GM19238 (cell line): ENCODE data around the gene TBX21.
"Not testable (repeated sequence)": the region's sequence is repeated elsewhere in the genome, so short reads cannot be mapped to it uniquely, and the experiment has no call there.

Experiments used
- DNase-seq: peaks from one replicate; pipeline ENCODE4 v3.0.0; 2011; ENCODE audit warnings: low spot score; ENCODE audit not compliant: insufficient read length

TBX21 gene

DNA sequence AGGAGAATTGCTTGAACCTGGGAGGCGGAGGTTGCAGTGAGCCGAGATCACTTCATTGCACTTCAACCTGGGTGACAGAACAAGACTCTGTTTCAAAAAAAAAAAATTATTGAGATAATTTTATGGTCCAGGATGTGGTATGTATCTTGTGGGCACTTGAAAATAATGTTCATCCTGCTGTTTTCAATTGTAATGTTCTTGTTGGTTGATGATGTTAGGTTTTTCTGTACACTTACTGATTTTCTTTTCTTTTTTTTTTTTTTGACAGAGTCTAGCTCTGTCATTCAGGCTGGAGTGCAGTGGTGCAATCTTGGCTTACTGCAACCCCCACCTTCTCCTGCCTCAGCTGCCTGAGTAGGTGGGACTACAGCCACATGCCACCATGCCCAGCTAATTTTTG is 29.7 kb downstream of the TBX21 start:
- no peak for DNase-seq

DNA sequence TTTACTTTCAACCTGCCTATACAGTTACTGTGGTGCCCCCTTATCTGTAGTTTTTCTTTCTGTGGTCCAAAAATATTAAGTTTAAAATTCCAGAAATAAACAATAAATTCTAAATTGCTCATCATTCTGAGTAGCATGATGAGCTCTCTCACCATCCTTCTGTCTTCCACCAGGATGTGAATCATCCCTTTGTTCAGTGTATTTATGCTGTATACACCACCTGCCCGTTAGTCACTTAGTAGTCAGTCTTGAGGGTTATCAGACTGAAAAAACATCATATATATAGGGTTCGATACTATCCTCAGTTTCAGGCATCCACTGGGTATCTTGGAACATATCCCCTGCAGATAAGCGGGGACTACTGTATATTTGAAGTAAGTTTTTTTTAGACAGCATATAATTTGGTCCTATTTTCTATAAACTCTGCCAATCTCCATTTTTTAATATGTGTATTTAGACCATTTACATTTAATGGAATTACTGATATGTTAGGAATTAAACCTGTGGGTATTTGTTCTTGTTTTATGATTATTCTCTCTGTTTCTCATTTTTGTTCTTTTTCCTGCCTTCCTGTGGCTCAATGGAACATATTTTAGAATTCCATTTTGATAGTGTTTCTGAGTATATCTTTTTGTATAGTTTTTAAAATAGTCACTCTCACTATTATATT is 31.0 kb downstream of the TBX21 start:
- no peak for DNase-seq

DNA sequence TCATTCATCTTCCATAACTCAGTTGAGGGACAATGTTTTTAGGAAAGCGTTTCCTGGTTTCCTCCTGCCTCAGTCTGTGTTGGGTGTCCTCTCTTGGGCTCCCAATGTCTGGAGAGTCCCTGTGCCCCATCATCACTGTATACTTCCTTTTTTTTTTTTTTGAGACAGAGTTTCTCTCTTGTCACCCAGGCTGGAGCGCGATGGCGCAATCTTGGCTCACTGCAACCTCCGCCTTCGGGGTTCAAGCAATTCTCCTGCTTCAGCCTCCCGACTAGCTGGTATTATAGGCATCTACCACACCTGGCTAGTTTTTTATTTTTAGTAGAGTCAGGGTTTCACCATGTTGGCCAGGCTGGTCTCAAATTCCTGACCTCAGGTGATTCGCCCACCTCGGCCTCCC is 40.6 kb downstream of the TBX21 start:
- not testable (repeated sequence) for DNase-seq

DNA sequence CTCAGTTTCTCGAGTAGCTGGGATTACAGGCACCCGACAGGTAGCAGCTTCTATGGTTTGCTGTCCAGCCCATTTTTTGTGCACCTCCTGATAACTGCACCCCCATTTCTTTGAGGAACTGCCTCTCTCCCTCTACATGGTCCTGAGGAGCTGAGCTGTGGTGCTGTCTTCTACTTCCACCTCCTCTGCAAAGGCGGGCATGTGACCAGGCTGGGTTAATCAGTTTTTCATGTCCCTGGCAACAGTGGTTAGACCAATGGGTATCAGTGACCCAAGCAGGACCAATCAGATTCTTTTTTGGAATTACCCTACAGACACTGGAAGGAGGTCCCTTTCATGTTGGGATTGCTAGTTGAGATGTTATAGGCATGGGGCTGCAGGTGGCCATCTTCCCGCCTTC is 41.3 kb downstream of the TBX21 start:
- no peak for DNase-seq

DNA sequence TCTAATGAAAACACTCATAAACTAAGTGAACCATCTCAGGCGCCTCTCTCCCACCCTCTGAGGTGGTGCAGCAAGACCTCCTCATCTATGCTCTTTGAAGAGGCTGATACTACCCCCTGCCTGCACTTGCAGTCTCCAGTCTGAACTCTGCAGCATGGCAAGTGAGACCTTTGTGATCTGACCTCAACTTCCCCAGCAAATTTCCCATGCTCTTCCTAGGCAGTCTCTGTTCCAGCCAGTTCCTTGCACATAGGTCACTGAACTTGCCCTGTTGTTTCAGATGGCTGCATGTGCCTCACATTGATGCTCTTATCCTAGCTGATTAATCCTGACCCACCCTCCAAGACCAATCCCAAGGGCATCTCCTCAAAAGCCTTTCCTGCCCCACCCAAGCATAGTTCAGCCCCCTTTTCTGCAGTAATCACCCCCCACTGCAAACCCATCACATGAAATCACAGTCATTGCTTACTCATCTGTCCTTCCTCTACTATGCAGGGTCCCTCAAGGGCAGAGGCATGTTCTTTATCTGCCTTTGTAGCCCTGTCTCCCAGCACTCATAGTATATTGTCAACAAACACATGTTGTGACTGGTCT is 42.0 kb downstream of the TBX21 start:
- no peak for DNase-seq

DNA sequence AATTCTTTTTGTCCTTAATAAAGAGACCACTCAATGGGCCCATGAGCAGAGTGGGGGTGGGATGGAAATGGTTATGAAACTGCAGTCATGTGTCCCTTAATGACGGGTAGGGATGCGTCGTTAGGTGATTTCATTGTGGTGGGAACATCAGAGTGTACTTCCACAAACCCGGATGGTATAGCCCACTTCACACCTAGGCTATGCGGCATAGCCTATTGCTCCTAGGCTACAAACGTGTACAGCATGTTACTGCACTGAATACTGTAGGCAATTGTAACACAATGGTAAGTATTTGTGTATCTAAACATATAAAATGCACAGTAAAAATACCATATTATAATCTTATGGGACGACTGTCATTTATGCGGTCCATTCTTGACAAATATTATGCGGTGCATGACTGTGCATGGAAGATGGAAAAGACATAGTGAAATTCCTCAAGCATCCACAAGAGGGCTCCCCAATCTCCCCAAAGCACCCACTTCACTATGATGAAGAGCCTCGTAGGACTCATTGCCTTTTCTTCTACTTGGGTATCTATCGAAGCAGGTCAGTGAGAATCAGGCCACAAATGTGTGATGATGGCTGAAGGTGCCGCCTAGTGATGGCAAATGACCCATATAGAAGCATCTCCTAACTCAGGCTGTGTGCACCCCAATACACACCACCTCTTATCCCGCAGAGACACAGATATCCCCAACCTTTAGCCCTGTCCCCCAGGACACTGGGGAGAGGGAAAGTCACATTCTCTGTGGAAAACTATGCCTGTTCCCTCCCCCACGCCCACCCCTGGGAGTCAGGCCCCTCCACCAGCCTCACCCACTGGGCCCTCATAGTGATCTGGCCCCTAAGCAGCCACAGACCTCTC is 43.5 kb downstream of the TBX21 start:
- peak; percentile 42 for DNase-seq

DNA sequence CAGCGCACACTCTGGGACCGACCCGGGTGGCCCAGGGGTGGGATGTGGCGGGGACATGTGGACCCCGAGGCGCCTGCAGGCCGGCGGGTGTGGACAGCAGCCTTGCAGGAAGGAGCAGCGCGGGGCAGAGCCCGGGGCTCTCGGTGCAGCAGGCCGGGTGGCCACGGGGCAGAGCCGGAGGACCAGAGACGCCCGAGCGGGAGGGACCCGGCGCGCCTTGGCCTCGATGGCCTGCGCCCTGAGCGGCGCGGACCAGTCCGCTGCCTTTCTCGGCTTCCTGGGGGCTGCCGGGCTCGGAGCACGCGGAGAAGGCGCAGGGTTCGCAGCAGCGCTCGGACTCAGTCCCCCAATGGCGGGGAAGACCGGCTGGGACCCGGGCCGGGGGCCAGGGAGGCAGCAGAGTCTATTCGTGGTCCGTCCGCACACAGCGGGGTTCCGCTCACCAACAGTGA is 45.2 kb downstream of the TBX21 start:
- no peak for DNase-seq

DNA sequence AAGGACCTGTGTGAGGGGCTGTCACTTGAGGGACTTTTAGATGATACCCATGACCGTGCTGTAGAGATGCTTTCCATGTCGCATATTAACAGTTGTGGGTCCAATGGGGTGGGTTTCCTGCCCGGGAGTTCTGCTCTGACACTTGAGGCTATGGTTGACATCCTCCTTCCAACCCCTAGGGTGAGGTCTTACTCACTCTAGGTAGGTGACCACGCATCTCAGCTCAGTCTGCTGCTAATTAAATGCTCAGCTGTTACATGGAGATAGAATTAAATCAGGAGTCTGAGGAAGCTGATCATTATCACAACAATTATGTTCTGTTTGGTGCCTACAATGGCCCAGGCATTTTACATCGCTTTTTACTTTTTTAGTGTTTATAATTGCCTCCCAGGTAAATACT is 48.4 kb downstream of the TBX21 start:
- DNase-seq = no peak

DNA sequence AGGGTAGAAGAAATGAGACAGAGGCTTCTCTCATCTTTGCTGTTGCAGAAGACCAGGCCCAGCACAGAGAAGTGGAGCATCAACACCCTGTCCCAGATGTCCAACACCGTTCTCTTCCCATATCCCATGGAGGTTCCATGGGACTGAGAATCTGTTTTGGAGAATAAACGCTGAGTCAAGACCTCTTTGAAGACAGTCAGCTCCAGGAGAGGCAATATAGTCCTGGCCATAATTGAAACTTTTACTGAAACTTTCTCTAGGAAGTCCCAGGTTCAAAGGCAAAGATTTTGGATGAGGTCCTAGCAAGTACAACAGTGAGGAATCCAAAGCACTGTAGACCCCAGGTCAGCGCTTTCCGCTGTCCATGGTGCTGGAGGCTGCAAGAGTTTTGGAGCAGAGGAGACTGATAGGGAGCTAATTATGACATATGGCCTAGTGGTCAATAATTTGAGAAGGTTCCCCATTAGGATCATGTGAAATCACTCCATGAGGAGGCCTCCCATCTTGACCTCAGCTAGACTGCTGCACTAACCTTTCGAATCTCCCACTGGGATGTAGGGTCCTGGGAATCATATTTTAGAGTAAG is 52.6 kb downstream of the TBX21 start:
- DNase-seq = no peak

DNA sequence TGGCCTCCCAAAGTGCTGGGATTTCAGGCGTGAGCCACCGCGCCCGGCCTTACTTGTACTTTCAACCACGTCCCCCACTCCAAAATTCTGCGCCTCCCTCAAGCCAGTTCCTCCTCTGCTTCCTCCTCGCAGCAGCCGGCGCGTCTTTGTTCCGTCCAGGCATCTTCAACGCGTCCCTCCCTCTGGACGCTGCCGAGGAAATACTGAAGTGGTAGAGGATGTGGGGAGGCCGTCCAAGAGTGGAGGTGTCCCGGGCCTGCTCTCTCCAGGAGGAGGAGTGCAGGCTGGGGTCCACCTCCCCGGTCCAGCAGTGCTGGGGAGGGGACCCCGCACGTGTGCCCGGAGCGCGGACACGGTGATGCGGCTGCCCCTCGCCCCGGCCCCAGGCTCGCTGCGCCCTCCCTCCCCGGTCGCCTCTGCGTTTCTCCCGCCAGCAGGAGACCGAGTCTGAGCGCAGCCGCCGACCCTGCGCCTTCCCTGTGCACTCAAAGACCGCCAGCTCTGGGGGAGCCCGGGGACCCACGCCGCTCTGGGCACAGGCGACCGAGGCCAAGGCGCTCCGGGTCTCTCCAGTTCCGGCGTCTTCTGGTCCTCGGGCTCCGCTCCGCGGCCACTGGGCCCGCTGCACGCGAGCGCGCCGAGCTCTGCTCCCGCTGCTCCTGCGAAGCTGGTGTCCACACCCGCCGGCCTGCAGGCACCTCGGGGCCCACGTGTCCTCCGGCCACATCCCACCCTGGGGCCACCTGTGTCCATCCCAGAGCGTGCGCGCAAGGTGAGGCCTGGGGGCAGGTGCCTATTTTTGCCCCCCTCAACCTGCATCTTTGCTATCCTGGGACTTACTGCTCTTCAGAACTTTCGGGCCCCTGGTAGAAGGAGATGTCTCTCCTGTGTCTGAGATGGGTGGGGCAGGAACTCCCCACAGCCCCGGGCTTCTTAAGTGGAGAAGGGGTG is 56.9 kb downstream of the TBX21 start:
- peak; percentile 54 for DNase-seq

DNA sequence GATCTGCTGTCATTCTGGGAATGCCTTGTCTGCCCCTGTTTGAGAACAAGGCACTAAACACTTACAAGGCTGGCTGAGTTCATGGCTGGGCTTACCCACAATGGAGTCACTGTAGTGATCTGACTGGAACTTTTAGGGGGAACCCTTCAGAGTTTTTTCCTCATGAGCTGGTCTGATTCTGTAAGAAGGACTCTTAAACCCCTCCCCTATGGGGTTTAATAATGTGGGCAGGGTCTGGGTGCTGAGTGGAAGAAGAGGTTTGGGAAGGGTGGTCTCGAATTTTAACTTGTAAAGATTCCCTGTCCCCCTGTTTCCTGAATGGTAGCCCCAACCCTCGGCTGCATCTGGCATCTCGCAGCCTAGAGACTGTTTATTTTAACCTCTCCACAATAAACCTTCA is 58.0 kb downstream of the TBX21 start:
- no peak for DNase-seq

DNA sequence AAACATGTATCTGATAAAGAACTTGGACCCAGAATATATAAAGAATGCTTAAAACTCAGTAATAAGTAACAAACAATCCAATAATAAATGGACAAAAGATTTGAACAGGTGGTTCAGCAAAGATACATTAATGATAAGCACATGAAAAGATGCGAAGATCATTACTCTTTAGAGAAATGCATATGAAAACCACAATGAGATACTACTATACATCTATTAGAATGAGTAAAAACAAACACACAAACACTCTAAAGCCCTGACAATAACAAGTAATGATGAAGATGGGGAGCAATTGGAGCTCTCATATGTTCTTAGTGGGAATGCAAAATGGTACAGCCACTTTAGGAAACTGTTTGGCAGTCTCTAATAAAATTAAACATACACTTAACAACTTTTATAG is 59.4 kb downstream of the TBX21 start:
- no peak for DNase-seq

DNA sequence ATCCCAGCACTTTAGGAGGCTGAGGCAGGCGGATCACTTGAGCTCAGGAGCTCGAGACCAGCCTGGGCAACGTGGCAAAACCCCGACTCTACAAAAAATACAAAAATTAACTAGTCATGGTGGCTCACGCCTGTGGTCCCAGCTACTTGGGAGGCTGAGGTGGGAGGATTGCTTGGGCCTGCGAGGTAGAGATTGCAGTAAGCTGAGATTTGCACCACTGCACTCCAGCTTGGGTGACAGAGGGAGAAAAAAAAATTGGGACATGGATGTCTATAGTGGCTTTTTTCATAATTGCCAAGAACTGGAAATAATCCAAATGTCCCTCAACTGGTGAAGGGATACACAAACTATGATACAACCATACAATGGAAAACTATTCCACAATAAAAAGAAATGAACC is 59.9 kb downstream of the TBX21 start:
- no peak for DNase-seq
